HG02938 (cell line): ENCODE data around the gene TTC7B.
"Not testable (repeated sequence)": the region's sequence is repeated elsewhere in the genome, so short reads cannot be mapped to it uniquely, and the experiment has no call there.

Source experiments
- ATAC-seq: cut with Tn5 transposase; IDR thresholded peaks from one replicate; pipeline ENCODE4 v1.9.1; 2021; ENCODE audit warnings: mild to moderate bottlenecking, moderate library complexity; ENCODE audit not compliant: unreplicated experiment

The TTC7B gene

GRCh38 chr14:90536511-90537191 is 279.6 kb downstream of the TTC7B start:
- ATAC-seq, result no peak

- ATAC-seq, result no peak
Observed at GRCh38 chr14:90536092-90536491, 280.1 kb downstream of the TTC7B start.

GRCh38 chr14:90535556-90536090 is 280.6 kb downstream of the TTC7B start:
- no peak for ATAC-seq

- ATAC-seq, result no peak
Observed at GRCh38 chr14:90534838-90535555, 281.2 kb downstream of the TTC7B start.

- no peak for ATAC-seq
Observed at GRCh38 chr14:90534091-90534837, 282.0 kb downstream of the TTC7B start.

GRCh38 chr14:90533591-90534021 is 282.6 kb downstream of the TTC7B start:
- ATAC-seq, result no peak

GRCh38 chr14:90532826-90533525 is 283.3 kb downstream of the TTC7B start:
- ATAC-seq, result no peak

GRCh38 chr14:90531497-90531896 is 284.7 kb downstream of the TTC7B start:
- ATAC-seq, result no peak

GRCh38 chr14:90530523-90530922 is 285.7 kb downstream of the TTC7B start:
- ATAC-seq, result no peak

- ATAC-seq, result no peak
Observed at GRCh38 chr14:90527978-90528377, 288.3 kb downstream of the TTC7B start.

- not testable (repeated sequence) for ATAC-seq
Observed at GRCh38 chr14:90526536-90526935, 289.7 kb downstream of the TTC7B start.

- not testable (repeated sequence) for ATAC-seq
Observed at GRCh38 chr14:90525353-90526028, 290.7 kb downstream of the TTC7B start.

- ATAC-seq, result no peak
Observed at GRCh38 chr14:90523961-90524875, 292.0 kb downstream of the TTC7B start.

- ATAC-seq, result no peak
Observed at GRCh38 chr14:90523544-90523943, 292.7 kb downstream of the TTC7B start.

GRCh38 chr14:90522571-90523191 is 293.5 kb downstream of the TTC7B start:
- no peak for ATAC-seq

- no peak for ATAC-seq
Observed at GRCh38 chr14:90521930-90522483, 294.2 kb downstream of the TTC7B start.

GRCh38 chr14:90521084-90521929 is 294.9 kb downstream of the TTC7B start:
- ATAC-seq, result no peak

- ATAC-seq, result no peak
Observed at GRCh38 chr14:90520326-90520725, 295.9 kb downstream of the TTC7B start.
